Subcutaneous adipose tissue (tissue), 4 donors: Measurements from ENCODE around the gene SPRR2F. TPM values are rescaled to one million over a fixed set of nuclear protein-coding genes. Genes with fewer than 3 reads are reported as not detected.

Source experiments
- CTCF ChIP-seq: fragments of 450-650 bp; IDR thresholded peaks from one replicate; pipeline ENCODE4 v1.5.1; 2016; ENCODE audit warnings: low read depth, mild to moderate bottlenecking, control low read depth, antibody characterized with exemption, moderate library complexity
- total RNA-seq, 4 donors: library from RNA; depleted of rRNA; stranded (reverse); fragments of >200 nt; gene quantifications; one replicate each; pipeline ENCODE4 v1.1.0, GENCODE V29; 2016

Gene SPRR2F
- total RNA-seq, 4 donors from 2014 or later: not detected

GRCh38 chr1:153127296-153127695 is 14.0 kb upstream of the SPRR2F start:
- TF ChIP-seq CTCF: no peak

GRCh38 chr1:153125536-153125935 is 12.2 kb upstream of the SPRR2F start:
- TF ChIP-seq CTCF: no peak

GRCh38 chr1:153122831-153123421 is 9.6 kb upstream of the SPRR2F start:
- TF ChIP-seq CTCF: no peak

GRCh38 chr1:153120945-153121344 is 7.6 kb upstream of the SPRR2F start:
- no peak for TF ChIP-seq CTCF

- TF ChIP-seq CTCF: no peak
Measured at GRCh38 chr1:153119491-153119971, 6.2 kb upstream of the SPRR2F start.

GRCh38 chr1:153100245-153100644 is 13.1 kb downstream of the SPRR2F start:
- TF ChIP-seq CTCF: no peak

- no peak for TF ChIP-seq CTCF
Measured at GRCh38 chr1:153099461-153100045, 13.8 kb downstream of the SPRR2F start.
